Panc1 (cell line): Measurements from ENCODE around the gene TMEM185B. TPM values are rescaled to one million over a fixed set of nuclear protein-coding genes. Genes with fewer than 3 reads are reported as not detected.

Source experiments
- ATAC-seq: fragments of 200-7000 bp; cut with Tn5 transposase; 2 replicates; pipeline ENCODE4 v1.9.1; 2020; ENCODE audit warnings: mild to moderate bottlenecking, moderate library complexity
- BruUV-seq: library from RNA; stranded (reverse); fragments of 400-500 nt; replicated peaks from 2 replicates; lab custom pipeline; 2021; lab: Mats Ljungman, UMichigan
- CTCF ChIA-PET: fragments of 300-600 bp; sonication (Branson Sonifier 250); formaldehyde crosslinking; loops from one replicate; lab custom pipeline; 2022; ENCODE audit warnings: antibody characterized with exemption; lab: Charles Lee
- POLR2A ChIA-PET: fragments of 300-600 bp; sonication (Branson Sonifier 250); formaldehyde crosslinking; loops from one replicate; lab custom pipeline; 2022; ENCODE audit warnings: antibody characterized with exemption; lab: Charles Lee
- DNase-seq: peaks from one replicate; pipeline ENCODE4 v3.0.0-alpha.2; 2010; ENCODE audit warnings: low read depth, low spot score
- H3K27ac ChIP-seq: 2 replicates; pipeline ENCODE4 v1.5.1; 2011; ENCODE audit warnings: mild to moderate bottlenecking, low read length, inconsistent platforms
- H3K27me3 ChIP-seq: fragments of 200-500 bp; sonication (Bioruptor generic); 2 replicates; pipeline ENCODE4 v1.6.0; 2014; ENCODE audit warnings: low read length, inconsistent platforms; ENCODE audit not compliant: control insufficient read depth, insufficient read depth
- H3K36me3 ChIP-seq: fragments of 200-500 bp; sonication (Bioruptor generic); 2 replicates; pipeline ENCODE4 v1.5.1; 2014; ENCODE audit warnings: inconsistent platforms, mild to moderate bottlenecking, low read length, moderate library complexity; ENCODE audit not compliant: control insufficient read depth, insufficient read depth
- H3K4me1 ChIP-seq: 2 replicates; pipeline ENCODE4 v1.5.1; 2011; ENCODE audit warnings: inconsistent platforms, mild to moderate bottlenecking, low read length, moderate library complexity; ENCODE audit not compliant: control insufficient read depth, insufficient read depth
- H3K4me3 ChIP-seq, 2 experiments: 2 replicates each; pipeline ENCODE4 v1.5.1; 2011 to 2012; ENCODE audit warnings: low read depth in 2 of 2, low read length in 2 of 2, mild to moderate bottlenecking in 2 of 2, inconsistent platforms in 1 of 2, moderate library complexity in 1 of 2
- H3K9me3 ChIP-seq: fragments of 200-500 bp; sonication (Bioruptor generic); 2 replicates; pipeline ENCODE4 v1.5.1; 2014; ENCODE audit warnings: low read depth, mild to moderate bottlenecking, inconsistent platforms, low read length, moderate library complexity; ENCODE audit not compliant: control insufficient read depth, insufficient read depth
- POLR2AphosphoS5 ChIP-seq: IDR thresholded peaks from 2 replicates; pipeline ENCODE4 v1.6.1; 2012; ENCODE audit warnings: mild to moderate bottlenecking, low read depth, low read length, moderate library complexity
- SIN3A ChIP-seq: IDR thresholded peaks from 2 replicates; pipeline ENCODE4 v1.6.1; 2012; ENCODE audit warnings: low read depth, mild to moderate bottlenecking, low read length, moderate library complexity, borderline replicate concordance; ENCODE audit not compliant: insufficient read depth
- TCF7L2 ChIP-seq: IDR thresholded peaks from 2 replicates; pipeline ENCODE4 v1.6.1; 2011; ENCODE audit warnings: mild to moderate bottlenecking, low read depth, low read length, inconsistent platforms
- in situ Hi-C: cut with HindIII; loops from 2 replicates; pipeline ENCODE4 v1.10.0; 2016; ENCODE audit warnings: low sequenced_read_pairs, low pct_unique_long_range_greater_than_20kb
- intact Hi-C: fragments of 100-400 bp; cut with micrococcal nuclease; formaldehyde crosslinking; loops from one replicate; pipeline ENCODE4 v1.10.0; 2022; ENCODE audit not compliant: unreplicated experiment
- total RNA-seq: library from RNA; stranded (reverse); gene quantifications from one replicate; pipeline ENCODE4 v1.2.1, GENCODE V29; 2021; ENCODE audit not compliant: unreplicated experiment
- TF ChIP-seq, protein P1 (sequence below): fragments of 450-650 bp; IDR thresholded peaks from 2 replicates; pipeline ENCODE4 v1.5.1; 2017; ENCODE audit warnings: mild to moderate bottlenecking
- TF ChIP-seq, protein P2 (sequence below), 2 experiments: IDR thresholded peaks; 2 replicates each; pipeline ENCODE4 v1.6.1; 2011 to 2012; ENCODE audit warnings: low read depth in 2 of 2, control low read depth in 1 of 2, low read length in 1 of 2, mild to moderate bottlenecking in 1 of 2, moderate library complexity in 1 of 2; ENCODE audit not compliant: insufficient read depth in 1 of 2

TMEM185B gene
- total RNA-seq, 1 experiment from 2014 or later, result 54.6 TPM

DNA sequence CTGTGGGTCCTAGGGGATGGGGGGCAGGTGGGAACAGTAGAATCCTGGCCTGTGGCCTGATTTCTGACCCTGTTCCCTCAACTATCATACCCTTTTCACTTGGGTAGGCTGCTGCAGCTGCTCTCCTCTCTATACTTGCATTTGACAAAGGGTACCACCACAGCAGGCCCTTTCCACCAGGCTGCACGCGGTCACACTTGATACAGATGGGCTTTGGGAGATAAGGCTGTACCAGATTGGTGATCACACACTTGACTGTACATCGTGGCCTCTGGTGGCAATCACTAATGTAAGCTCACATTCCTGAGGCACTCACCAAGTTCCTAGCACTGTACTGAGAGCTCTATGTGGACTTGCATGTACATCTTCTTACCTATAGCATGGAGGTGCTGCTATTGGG, 27.9 kb upstream of the TMEM185B start:
- H3K27me3 ChIP-seq, result no peaks in the 10 kb centered on the region
- ATAC-seq, result no peak
- intact Hi-C loops (no loop called here), in situ Hi-C loops (no loop called here)
- TF ChIP-seq, protein P1, sequence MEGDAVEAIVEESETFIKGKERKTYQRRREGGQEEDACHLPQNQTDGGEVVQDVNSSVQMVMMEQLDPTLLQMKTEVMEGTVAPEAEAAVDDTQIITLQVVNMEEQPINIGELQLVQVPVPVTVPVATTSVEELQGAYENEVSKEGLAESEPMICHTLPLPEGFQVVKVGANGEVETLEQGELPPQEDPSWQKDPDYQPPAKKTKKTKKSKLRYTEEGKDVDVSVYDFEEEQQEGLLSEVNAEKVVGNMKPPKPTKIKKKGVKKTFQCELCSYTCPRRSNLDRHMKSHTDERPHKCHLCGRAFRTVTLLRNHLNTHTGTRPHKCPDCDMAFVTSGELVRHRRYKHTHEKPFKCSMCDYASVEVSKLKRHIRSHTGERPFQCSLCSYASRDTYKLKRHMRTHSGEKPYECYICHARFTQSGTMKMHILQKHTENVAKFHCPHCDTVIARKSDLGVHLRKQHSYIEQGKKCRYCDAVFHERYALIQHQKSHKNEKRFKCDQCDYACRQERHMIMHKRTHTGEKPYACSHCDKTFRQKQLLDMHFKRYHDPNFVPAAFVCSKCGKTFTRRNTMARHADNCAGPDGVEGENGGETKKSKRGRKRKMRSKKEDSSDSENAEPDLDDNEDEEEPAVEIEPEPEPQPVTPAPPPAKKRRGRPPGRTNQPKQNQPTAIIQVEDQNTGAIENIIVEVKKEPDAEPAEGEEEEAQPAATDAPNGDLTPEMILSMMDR, result no peak
- TF ChIP-seq SIN3A (no peak), TCF7L2 (no peak), POLR2AphosphoS5 (no peak)
- TF ChIP-seq, protein P2, sequence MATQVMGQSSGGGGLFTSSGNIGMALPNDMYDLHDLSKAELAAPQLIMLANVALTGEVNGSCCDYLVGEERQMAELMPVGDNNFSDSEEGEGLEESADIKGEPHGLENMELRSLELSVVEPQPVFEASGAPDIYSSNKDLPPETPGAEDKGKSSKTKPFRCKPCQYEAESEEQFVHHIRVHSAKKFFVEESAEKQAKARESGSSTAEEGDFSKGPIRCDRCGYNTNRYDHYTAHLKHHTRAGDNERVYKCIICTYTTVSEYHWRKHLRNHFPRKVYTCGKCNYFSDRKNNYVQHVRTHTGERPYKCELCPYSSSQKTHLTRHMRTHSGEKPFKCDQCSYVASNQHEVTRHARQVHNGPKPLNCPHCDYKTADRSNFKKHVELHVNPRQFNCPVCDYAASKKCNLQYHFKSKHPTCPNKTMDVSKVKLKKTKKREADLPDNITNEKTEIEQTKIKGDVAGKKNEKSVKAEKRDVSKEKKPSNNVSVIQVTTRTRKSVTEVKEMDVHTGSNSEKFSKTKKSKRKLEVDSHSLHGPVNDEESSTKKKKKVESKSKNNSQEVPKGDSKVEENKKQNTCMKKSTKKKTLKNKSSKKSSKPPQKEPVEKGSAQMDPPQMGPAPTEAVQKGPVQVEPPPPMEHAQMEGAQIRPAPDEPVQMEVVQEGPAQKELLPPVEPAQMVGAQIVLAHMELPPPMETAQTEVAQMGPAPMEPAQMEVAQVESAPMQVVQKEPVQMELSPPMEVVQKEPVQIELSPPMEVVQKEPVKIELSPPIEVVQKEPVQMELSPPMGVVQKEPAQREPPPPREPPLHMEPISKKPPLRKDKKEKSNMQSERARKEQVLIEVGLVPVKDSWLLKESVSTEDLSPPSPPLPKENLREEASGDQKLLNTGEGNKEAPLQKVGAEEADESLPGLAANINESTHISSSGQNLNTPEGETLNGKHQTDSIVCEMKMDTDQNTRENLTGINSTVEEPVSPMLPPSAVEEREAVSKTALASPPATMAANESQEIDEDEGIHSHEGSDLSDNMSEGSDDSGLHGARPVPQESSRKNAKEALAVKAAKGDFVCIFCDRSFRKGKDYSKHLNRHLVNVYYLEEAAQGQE (IDR thresholded peaks at IDR 0.05; ENCODE audit: insufficient read depth in 1 of 2, low read depth in 2 of 2, low read length in 1 of 2), result no peak
- H3K9me3 ChIP-seq, result no peaks in the 10 kb centered on the region; the same call in 1 of the 2 replicates
- no peak overlapping the region for H3K4me3 ChIP-seq
- DNase-seq, result no peak
- no peak overlapping the region for H3K27ac ChIP-seq
- peaks cover 24% of the 10 kb centered on the region for H3K4me1 ChIP-seq
- no peaks in the 10 kb centered on the region; the same call in 1 of the 2 replicates for H3K36me3 ChIP-seq
- no TSS peak for BruUV-seq
- ChIA-PET POLR2A (no interaction called here), CTCF (no interaction called here)

DNA sequence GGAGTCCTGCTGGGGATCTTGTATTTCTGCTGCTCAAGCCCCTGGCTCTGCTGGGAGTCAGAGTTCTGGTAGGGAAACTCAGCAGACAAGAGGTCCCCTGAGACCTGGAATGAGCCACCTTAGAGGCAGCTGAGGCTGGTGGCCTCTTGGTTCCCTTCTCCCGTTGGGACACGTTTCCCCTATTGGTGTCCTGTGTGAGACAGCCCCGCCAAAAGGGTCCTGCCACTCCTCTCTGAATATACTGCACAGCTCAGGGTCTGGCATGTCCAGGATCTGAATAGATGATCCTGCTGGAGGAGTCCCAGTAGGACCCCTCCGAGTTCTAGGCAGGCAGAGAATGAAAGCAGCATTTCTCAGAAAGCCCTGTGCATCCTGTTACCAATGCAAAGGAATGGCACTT, 27.4 kb upstream of the TMEM185B start:
- in situ Hi-C loops, result no loop called here
- Histone ChIP-seq H3K27ac (no peak overlapping the region), H3K9me3 (no peaks in the 10 kb centered on the region), H3K27me3 (no peaks in the 10 kb centered on the region), H3K4me3 (no peak overlapping the region), H3K36me3 (no peaks in the 10 kb centered on the region; the same call in 1 of the 2 replicates), H3K4me1 (peaks cover 29% of the 10 kb centered on the region)
- no peak for DNase-seq
- ATAC-seq, result no peak
- intact Hi-C loops, result no loop called here
- CTCF ChIA-PET, result no interaction called here
- TF ChIP-seq, protein P1, result no peak
- TF ChIP-seq POLR2AphosphoS5, result no peak
- TF ChIP-seq, protein P2 (IDR thresholded peaks at IDR 0.05; ENCODE audit: insufficient read depth in 1 of 2, low read depth in 2 of 2, low read length in 1 of 2), result no peak
- TF ChIP-seq TCF7L2, result no peak
- no peak for TF ChIP-seq SIN3A
- BruUV-seq, result no TSS peak
- POLR2A ChIA-PET, result no interaction called here
